Lung (tissue), 12 donors: ENCODE data around the gene NLGN1. TPM values are rescaled to one million over a fixed set of nuclear protein-coding genes. Genes with fewer than 3 reads are reported as not detected.

Experiments used
- ATAC-seq: fragments of 200-7000 bp; cut with Tn5 transposase; one replicate; pipeline ENCODE4 v1.9.1; 2020; ENCODE audit warnings: moderate number of reproducible peaks; ENCODE audit not compliant: insufficient read depth, low FRiP score
- DNase-seq, 3 donors: peaks; one replicate each; pipeline ENCODE4 v3.0.0-alpha.2; 2013 to 2017
- H3K27ac ChIP-seq, 2 donors: one replicate each; pipeline ENCODE4 v1.5.1; 2013; ENCODE audit warnings: mild to moderate bottlenecking in 2 of 2, moderate library complexity in 2 of 2, control low read depth in 1 of 2, inconsistent platforms in 1 of 2, low read depth in 1 of 2, low read length in 1 of 2
- H3K27me3 ChIP-seq, 3 donors: one replicate each; pipeline ENCODE4 v1.5.1; 2013; ENCODE audit warnings: low read length in 2 of 3; ENCODE audit not compliant: control insufficient read depth in 3 of 3, insufficient read depth in 3 of 3
- H3K36me3 ChIP-seq, 4 donors: one replicate each; pipeline ENCODE4 v1.5.1; 2013; ENCODE audit warnings: low read length in 4 of 4, mild to moderate bottlenecking in 1 of 4, moderate library complexity in 1 of 4; ENCODE audit not compliant: control insufficient read depth in 4 of 4, insufficient read depth in 4 of 4
- H3K4me1 ChIP-seq, 5 donors: one replicate each; pipeline ENCODE4 v1.5.1; 2013; ENCODE audit warnings: low read length in 5 of 5, mild to moderate bottlenecking in 2 of 5, moderate library complexity in 1 of 5; ENCODE audit not compliant: control insufficient read depth in 5 of 5, insufficient read depth in 5 of 5
- H3K4me3 ChIP-seq: one replicate; pipeline ENCODE4 v1.5.1; 2013; ENCODE audit warnings: mild to moderate bottlenecking, control low read depth, moderate library complexity
- H3K9ac ChIP-seq, 2 donors: one replicate each; pipeline ENCODE4 v1.5.1; 2013; ENCODE audit warnings: low read length in 2 of 2, control low read depth in 1 of 2; ENCODE audit not compliant: insufficient read depth in 1 of 2
- H3K9me3 ChIP-seq, 4 donors: one replicate each; pipeline ENCODE4 v1.5.1; 2013; ENCODE audit warnings: low read length in 3 of 4, mild to moderate bottlenecking in 1 of 4, moderate library complexity in 1 of 4; ENCODE audit not compliant: control insufficient read depth in 4 of 4, insufficient read depth in 3 of 4
- WGBS, 2 donors: extraction: QIAGEN DNeasy Blood & Tissue Kit; methylation state at CpG; one replicate each; pipeline ENCODE4 v1.1.7; 2013; 5-methylcytosine and 5-hydroxymethylcytosine counted together
- polyA plus RNA-seq, 2 donors: library from polyadenylated mRNA; stranded (reverse); fragments of 200-250 nt; gene quantifications; one replicate each; pipeline ENCODE4 v1.2.1, GENCODE V29; 2013
- total RNA-seq, 2 donors: library from RNA; depleted of rRNA in 1 of 2; stranded (reverse); fragments of >200 nt in 1 of 2; gene quantifications; one replicate each; pipeline ENCODE4 v1.2.1, GENCODE V29; 2014 to 2021
- TF ChIP-seq, protein P1 (sequence below): IDR thresholded peaks from 2 replicates; pipeline ENCODE4 v1.5.1; 2012; ENCODE audit warnings: mild to moderate bottlenecking; ENCODE audit errors: control extremely low read depth, extremely low read depth
- donor health status: control.
- donor health status: control.
- donor health status: Bipolar disorder and iron deficiency.
- donor health status: healthy.
- donor health status: DM: yes; HTN: yes; CAD: no.

Gene NLGN1
- total and polyA plus RNA-seq, 4 donors = 0.24 to 22.2 (median 1.9) TPM

- 88 to 100% methylated on average over 1 of the region's 1 CpG for WGBS, 2 donors
- Histone ChIP-seq H3K9me3 (no peaks in the 10 kb centered on the region), H3K9ac (no peak overlapping the region), H3K4me1 (peaks cover 0 to 6% (median 2%) of the 10 kb centered on the region in 5 donors), H3K27ac (no peak overlapping the region), H3K36me3 (no peaks in the 10 kb centered on the region), H3K4me3 (no peak overlapping the region), H3K27me3 (no peaks in the 10 kb centered on the region)
- no peak for ATAC-seq
- TF ChIP-seq, protein P1, sequence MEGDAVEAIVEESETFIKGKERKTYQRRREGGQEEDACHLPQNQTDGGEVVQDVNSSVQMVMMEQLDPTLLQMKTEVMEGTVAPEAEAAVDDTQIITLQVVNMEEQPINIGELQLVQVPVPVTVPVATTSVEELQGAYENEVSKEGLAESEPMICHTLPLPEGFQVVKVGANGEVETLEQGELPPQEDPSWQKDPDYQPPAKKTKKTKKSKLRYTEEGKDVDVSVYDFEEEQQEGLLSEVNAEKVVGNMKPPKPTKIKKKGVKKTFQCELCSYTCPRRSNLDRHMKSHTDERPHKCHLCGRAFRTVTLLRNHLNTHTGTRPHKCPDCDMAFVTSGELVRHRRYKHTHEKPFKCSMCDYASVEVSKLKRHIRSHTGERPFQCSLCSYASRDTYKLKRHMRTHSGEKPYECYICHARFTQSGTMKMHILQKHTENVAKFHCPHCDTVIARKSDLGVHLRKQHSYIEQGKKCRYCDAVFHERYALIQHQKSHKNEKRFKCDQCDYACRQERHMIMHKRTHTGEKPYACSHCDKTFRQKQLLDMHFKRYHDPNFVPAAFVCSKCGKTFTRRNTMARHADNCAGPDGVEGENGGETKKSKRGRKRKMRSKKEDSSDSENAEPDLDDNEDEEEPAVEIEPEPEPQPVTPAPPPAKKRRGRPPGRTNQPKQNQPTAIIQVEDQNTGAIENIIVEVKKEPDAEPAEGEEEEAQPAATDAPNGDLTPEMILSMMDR = no peak
- DNase-seq = no peak
Observed at GRCh38 chr3:173622166-173622565, 224.6 kb downstream of the NLGN1 start.

DNA sequence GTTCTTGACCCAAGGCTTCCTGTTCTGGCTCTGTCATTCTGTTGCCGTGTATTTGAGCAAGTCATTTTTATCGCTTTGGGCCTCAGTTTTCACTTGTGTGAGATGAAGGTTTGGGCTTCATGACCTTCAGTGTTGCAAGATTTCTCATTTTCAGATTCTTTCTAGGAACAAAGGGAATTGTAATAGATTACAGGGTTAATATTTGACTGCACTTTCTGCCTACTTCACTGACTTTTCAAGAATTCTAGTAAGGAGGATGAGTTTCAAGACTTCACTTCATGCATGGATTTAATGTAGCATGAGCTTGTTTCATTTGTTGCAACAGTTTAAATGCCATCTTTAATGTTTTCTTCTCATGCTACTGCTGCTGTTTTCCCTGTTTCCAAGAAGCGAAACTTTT lies 226.5 kb downstream of the NLGN1 start:
- DNase-seq = peak in 1 of 3 donors; percentile 4
- H3K9ac ChIP-seq = no peak overlapping the region
- no peak overlapping the region for H3K4me3 ChIP-seq
- 79 to 81% methylated on average over 3 of the region's 3 CpGs for WGBS, 2 donors
- no peaks in the 10 kb centered on the region for H3K9me3 ChIP-seq
- peaks cover 0 to 6% (median 0%) of the 10 kb centered on the region in 5 donors for H3K4me1 ChIP-seq
- no peak for ATAC-seq
- TF ChIP-seq, protein P1 = no peak
- no peaks in the 10 kb centered on the region for H3K27me3 ChIP-seq
- H3K27ac ChIP-seq = no peak overlapping the region
- no peaks in the 10 kb centered on the region for H3K36me3 ChIP-seq

- TF ChIP-seq, protein P1 = no peak
- ATAC-seq (no peak), DNase-seq (no peak)
- H3K36me3 ChIP-seq = no peaks in the 10 kb centered on the region
- H3K27ac ChIP-seq = no peak overlapping the region
- H3K4me3 ChIP-seq = no peak overlapping the region
- no peaks in the 10 kb centered on the region for H3K27me3 ChIP-seq
- H3K9me3 ChIP-seq = no peaks in the 10 kb centered on the region
- no peaks in the 10 kb centered on the region for H3K4me1 ChIP-seq
- 89% methylated on average over 2 of the region's 2 CpGs for WGBS, 2 donors
- H3K9ac ChIP-seq = no peak overlapping the region
Observed at GRCh38 chr3:173630849-173631248, 233.3 kb downstream of the NLGN1 start.

- Histone ChIP-seq H3K9me3 (no peaks in the 10 kb centered on the region), H3K9ac (no peak overlapping the region), H3K36me3 (no peaks in the 10 kb centered on the region), H3K4me1 (no peaks in the 10 kb centered on the region), H3K27me3 (no peaks in the 10 kb centered on the region), H3K27ac (no peak overlapping the region), H3K4me3 (no peak overlapping the region)
- DNase-seq = no peak
- TF ChIP-seq, protein P1 = no peak
- ATAC-seq = no peak
Observed at GRCh38 chr3:173632945-173633344, 235.4 kb downstream of the NLGN1 start.
